HG02623 (cell line): ENCODE measurements around the gene LLGL1.

Experiments used
- ATAC-seq: cut with Tn5 transposase; IDR thresholded peaks from one replicate; pipeline ENCODE4 v1.9.1; 2021; ENCODE audit warnings: moderate library complexity; ENCODE audit not compliant: unreplicated experiment

The LLGL1 gene

GRCh38 chr17:18229254-18229653 lies 3.8 kb downstream of the LLGL1 start:
- ATAC-seq = no peak

GRCh38 chr17:18229771-18230170 lies 4.3 kb downstream of the LLGL1 start:
- ATAC-seq = no peak

GRCh38 chr17:18230288-18231141 lies 5.1 kb downstream of the LLGL1 start:
- no peak for ATAC-seq

GRCh38 chr17:18231164-18231563 lies 5.7 kb downstream of the LLGL1 start:
- no peak for ATAC-seq

GRCh38 chr17:18233803-18234518 lies 8.5 kb downstream of the LLGL1 start:
- ATAC-seq = no peak

- no peak for ATAC-seq
Measured at GRCh38 chr17:18234853-18235380, 9.5 kb downstream of the LLGL1 start.

- no peak for ATAC-seq
Measured at GRCh38 chr17:18235743-18236256, 10.4 kb downstream of the LLGL1 start.

- ATAC-seq = no peak
Measured at GRCh38 chr17:18236494-18236893, 11.1 kb downstream of the LLGL1 start.

- ATAC-seq = no peak
Measured at GRCh38 chr17:18237461-18237860, 12.0 kb downstream of the LLGL1 start.

- ATAC-seq = no peak
Measured at GRCh38 chr17:18238299-18238698, 12.9 kb downstream of the LLGL1 start.

GRCh38 chr17:18240449-18240848 lies 15.0 kb downstream of the LLGL1 start:
- ATAC-seq = no peak

- no peak for ATAC-seq
Measured at GRCh38 chr17:18241229-18241871, 15.9 kb downstream of the LLGL1 start.

GRCh38 chr17:18245038-18245776 lies 19.8 kb downstream of the LLGL1 start:
- no peak for ATAC-seq

- ATAC-seq = no peak
Measured at GRCh38 chr17:18246109-18246725, 20.8 kb downstream of the LLGL1 start.

- no peak for ATAC-seq
Measured at GRCh38 chr17:18246880-18247612, 21.6 kb downstream of the LLGL1 start.

GRCh38 chr17:18247613-18248001 lies 22.2 kb downstream of the LLGL1 start:
- no peak for ATAC-seq

- ATAC-seq = no peak
Measured at GRCh38 chr17:18248300-18248731, 22.9 kb downstream of the LLGL1 start.

- no peak for ATAC-seq
Measured at GRCh38 chr17:18248811-18249210, 23.4 kb downstream of the LLGL1 start.

- no peak for ATAC-seq
Measured at GRCh38 chr17:18250259-18250658, 24.8 kb downstream of the LLGL1 start.
